Measurements from ENCODE around the gene IQGAP1. TPM values are rescaled to one million over a fixed set of nuclear protein-coding genes. Genes with fewer than 3 reads are reported as not detected.
A peak's percentile ranks its signal among the peaks of the same experiment; 100 is the strongest.

Gene IQGAP1
- polyA plus RNA-seq, 3 donors, result 140 to 276 (median 207) TPM

DNA sequence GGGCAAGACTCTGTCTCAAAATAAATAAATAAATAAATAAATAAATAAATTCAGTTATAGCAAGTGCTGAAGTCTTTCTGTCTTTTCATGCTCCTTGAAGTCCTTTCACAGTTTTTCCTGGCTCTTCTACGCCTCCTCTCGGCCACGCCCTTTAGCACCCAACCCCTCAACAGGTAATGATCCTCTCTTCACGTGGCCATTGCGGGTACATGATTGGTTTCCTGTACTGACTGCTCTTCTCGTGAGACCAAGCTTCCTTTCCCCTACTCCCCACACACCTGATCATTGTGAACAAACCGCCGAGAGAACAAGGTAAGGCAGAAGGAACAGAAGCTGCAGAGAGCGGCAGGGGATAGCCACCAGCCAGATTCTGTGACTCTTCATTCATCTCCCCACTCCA, 38.2 kb upstream of the IQGAP1 start:
- Mint-ChIP-seq H3K27ac (no peak overlapping the region), H3K4me3 (no peak overlapping the region), H3K9me3 (no peaks in the 10 kb centered on the region), H3K36me3 (peaks cover 0 to 3% of the 10 kb centered on the region in 2 donors), H3K27me3 (ENCODE audit: low read depth in 3 of 3) (peaks cover 3 to 6% (median 5%) of the 10 kb centered on the region in 3 donors), H3K4me1 (peaks cover 33% of the 10 kb centered on the region)
- no peak overlapping the region for H3K9ac ChIP-seq (ENCODE audit: insufficient read depth, low read length, poor library complexity, severe bottlenecking)
- H2AFZ ChIP-seq (ENCODE audit: insufficient read depth, low read depth, low read length, poor library complexity, severe bottlenecking), result no peak overlapping the region
- intact Hi-C loops (cut with micrococcal nuclease), result loop anchor here in 1 of 2 donors (5.0 kb wide), 1 partner anchor 37 kb away; the partner anchor contains the start of gene IQGAP1
- no peak for DNase-seq
- H3K79me2 ChIP-seq (ENCODE audit: insufficient read depth, low read length), result no peaks in the 10 kb centered on the region
- TF ChIP-seq, protein P1, sequence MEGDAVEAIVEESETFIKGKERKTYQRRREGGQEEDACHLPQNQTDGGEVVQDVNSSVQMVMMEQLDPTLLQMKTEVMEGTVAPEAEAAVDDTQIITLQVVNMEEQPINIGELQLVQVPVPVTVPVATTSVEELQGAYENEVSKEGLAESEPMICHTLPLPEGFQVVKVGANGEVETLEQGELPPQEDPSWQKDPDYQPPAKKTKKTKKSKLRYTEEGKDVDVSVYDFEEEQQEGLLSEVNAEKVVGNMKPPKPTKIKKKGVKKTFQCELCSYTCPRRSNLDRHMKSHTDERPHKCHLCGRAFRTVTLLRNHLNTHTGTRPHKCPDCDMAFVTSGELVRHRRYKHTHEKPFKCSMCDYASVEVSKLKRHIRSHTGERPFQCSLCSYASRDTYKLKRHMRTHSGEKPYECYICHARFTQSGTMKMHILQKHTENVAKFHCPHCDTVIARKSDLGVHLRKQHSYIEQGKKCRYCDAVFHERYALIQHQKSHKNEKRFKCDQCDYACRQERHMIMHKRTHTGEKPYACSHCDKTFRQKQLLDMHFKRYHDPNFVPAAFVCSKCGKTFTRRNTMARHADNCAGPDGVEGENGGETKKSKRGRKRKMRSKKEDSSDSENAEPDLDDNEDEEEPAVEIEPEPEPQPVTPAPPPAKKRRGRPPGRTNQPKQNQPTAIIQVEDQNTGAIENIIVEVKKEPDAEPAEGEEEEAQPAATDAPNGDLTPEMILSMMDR (IDR thresholded peaks at IDR 0.05), result no peak
- H3K9me3 ChIP-seq (replicated peaks in 1 of 2; ENCODE audit: control insufficient read depth in 1 of 2, insufficient read depth in 1 of 2, low read length in 2 of 2), result no peaks in the 10 kb centered on the region
- H3K27me3 ChIP-seq (ENCODE audit: control insufficient read depth in 2 of 2, insufficient read depth in 2 of 2, low read length in 2 of 2), result no peaks in the 10 kb centered on the region
- no peak overlapping the region for H3K4me2 ChIP-seq (replicated peaks; ENCODE audit: extremely low read depth, low read length, poor library complexity, severe bottlenecking)
- no peaks in the 10 kb centered on the region for H3K36me3 ChIP-seq (replicated peaks in 1 of 2; ENCODE audit: control insufficient read depth in 1 of 2, insufficient read depth in 2 of 2, low read length in 2 of 2)
- peaks cover 29 to 36% of the 10 kb centered on the region in 2 donors for H3K4me1 ChIP-seq (ENCODE audit: control insufficient read depth in 1 of 2, insufficient read depth in 2 of 2, low read length in 2 of 2)
- no peaks in the 10 kb centered on the region for H4K20me1 ChIP-seq (ENCODE audit: insufficient read depth, low read length)
- H3K27ac ChIP-seq (ENCODE audit: low read depth in 1 of 2, low read length in 2 of 2), result no peak overlapping the region
- H3K4me3 ChIP-seq (replicated peaks in 1 of 3; ENCODE audit: low read depth in 2 of 3, low read length in 3 of 3), result no peak overlapping the region
- WGBS (ENCODE audit: insufficient coverage), result 71% methylated on average over 6 of the region's 9 CpGs

DNA sequence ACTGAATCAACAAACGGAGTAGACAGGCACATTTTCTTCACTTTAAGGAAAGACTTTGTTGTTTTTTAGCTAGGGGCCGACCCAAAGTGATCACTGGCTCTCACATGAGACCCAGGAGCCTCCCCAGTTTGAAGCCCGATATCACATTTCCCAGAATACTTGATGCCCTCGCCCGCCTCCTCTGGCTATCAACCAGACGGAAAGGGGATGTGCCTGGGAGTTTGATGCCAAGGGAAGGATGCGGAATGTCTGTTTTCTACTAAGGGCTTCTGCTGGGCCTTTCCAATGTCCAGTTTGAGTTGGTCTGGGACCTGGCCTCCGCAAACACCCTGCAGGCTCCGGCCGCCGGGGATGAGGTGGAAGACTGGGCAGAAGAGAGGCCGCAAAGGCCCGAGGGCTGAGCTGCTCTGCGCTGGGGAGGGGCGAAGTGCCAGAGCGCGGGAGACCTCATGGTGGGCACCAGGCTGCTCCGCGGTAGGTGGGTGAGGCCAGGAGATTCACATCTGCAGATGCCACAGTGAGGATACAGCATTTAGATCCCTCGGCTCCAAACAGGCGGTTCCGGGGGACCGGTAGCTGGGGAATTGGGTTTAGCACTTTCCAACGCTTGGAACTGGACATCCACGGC, 36.4 kb upstream of the IQGAP1 start:
- no peaks in the 10 kb centered on the region for H3K79me2 ChIP-seq (ENCODE audit: insufficient read depth, low read length)

More for the DNA sequence above, 36.4 kb upstream of the IQGAP1 start:
- peaks cover 17% of the 10 kb centered on the region for H3K4me1 Mint-ChIP-seq
- no peak for DNase-seq
- H3K4me1 ChIP-seq (ENCODE audit: control insufficient read depth in 1 of 2, insufficient read depth in 2 of 2, low read length in 2 of 2), result peaks cover 14 to 20% of the 10 kb centered on the region in 2 donors
- H3K4me3 Mint-ChIP-seq, result peak overlapping the region; percentile 89 to 93
- H4K20me1 ChIP-seq (ENCODE audit: insufficient read depth, low read length), result no peaks in the 10 kb centered on the region
- no peaks in the 10 kb centered on the region for H3K27me3 ChIP-seq (ENCODE audit: control insufficient read depth in 2 of 2, insufficient read depth in 2 of 2, low read length in 2 of 2)
- peak overlapping the region; percentile 98 for H2AFZ ChIP-seq (ENCODE audit: insufficient read depth, low read depth, low read length, poor library complexity, severe bottlenecking)
- peak overlapping the region in 2 of 7 donors; percentile 20 to 60 for H3K27ac Mint-ChIP-seq
- H3K36me3 Mint-ChIP-seq, result no peaks in the 10 kb centered on the region
- peaks cover 2 to 6% (median 5%) of the 10 kb centered on the region in 3 donors for H3K27me3 Mint-ChIP-seq (ENCODE audit: low read depth in 3 of 3)
- H3K36me3 ChIP-seq (replicated peaks in 1 of 2; ENCODE audit: control insufficient read depth in 1 of 2, insufficient read depth in 2 of 2, low read length in 2 of 2), result no peaks in the 10 kb centered on the region
- TF ChIP-seq, protein P1 (IDR thresholded peaks at IDR 0.05), result no peak
- no peaks in the 10 kb centered on the region for H3K9me3 Mint-ChIP-seq
- no peaks in the 10 kb centered on the region for H3K9me3 ChIP-seq (replicated peaks in 1 of 2; ENCODE audit: control insufficient read depth in 1 of 2, insufficient read depth in 1 of 2, low read length in 2 of 2)
- peak overlapping the region; percentile 73 for H3K9ac ChIP-seq (ENCODE audit: insufficient read depth, low read length, poor library complexity, severe bottlenecking)
- peak overlapping the region in 2 of 3 experiments; percentile 72 to 88 for H3K4me3 ChIP-seq (replicated peaks in 1 of 3; ENCODE audit: low read depth in 2 of 3, low read length in 3 of 3)
- 37% methylated on average over 23 of the region's 25 CpGs for WGBS (ENCODE audit: insufficient coverage)
- intact Hi-C loops (cut with micrococcal nuclease), result loop anchor here in 1 of 2 donors (5.0 kb wide), 1 partner anchor 36 kb away; the partner anchor contains the start of gene IQGAP1
- peak overlapping the region; percentile 98 for H3K4me2 ChIP-seq (replicated peaks; ENCODE audit: extremely low read depth, low read length, poor library complexity, severe bottlenecking)
- peak overlapping the region in 1 of 2 donors; percentile 63 for H3K27ac ChIP-seq (ENCODE audit: low read depth in 1 of 2, low read length in 2 of 2)
